ENCODE measurements around the gene RNASE13. TPM values are rescaled to one million over a fixed set of nuclear protein-coding genes. Genes with fewer than 3 reads are reported as not detected.

The RNASE13 gene
- total and polyA plus RNA-seq, 8 donors = 0.13 TPM; not detected in 7

DNA sequence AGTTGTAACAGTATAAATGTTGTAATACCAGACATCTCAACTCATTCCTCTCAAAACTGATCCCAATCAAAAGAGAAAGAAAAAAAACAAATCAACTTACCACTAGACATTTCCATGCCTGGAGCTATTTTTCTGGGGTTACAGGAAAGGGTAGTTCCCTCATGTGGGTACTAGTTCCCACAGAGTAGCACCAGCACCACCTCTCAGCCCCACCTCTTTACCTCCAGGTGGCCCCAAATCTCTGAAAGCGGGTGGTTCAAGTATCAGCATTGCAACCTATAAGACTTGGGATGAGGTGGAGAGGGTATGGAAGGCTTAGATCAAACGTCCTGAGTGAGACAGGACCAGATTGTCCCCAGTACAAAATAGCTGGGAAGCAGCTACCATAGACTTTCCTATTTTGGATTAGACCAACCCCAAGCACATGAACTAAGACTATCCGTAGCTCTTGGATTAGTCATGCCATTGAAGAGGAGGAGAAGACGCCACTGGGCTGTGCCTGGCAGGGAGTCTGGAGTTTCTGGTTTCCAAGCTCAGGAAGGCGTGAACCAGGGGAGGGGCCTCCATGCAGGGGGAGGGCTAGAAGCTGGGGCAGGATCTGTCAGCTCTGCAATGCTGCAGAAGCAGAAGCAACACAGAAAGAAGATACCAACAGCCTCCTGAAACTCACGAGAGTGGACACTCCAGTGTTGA lies 35.8 kb downstream of the RNASE13 start, which contains the start of gene SLC39A2:
TSS of gene SLC39A2 (plus strand) at position 620 of the 693 bp plus-strand sequence. CDS start 154 bp downstream, outside the sequence.
- intact Hi-C loops (cut with DNase I) = no loop called here
- TF ChIP-seq, protein P1, sequence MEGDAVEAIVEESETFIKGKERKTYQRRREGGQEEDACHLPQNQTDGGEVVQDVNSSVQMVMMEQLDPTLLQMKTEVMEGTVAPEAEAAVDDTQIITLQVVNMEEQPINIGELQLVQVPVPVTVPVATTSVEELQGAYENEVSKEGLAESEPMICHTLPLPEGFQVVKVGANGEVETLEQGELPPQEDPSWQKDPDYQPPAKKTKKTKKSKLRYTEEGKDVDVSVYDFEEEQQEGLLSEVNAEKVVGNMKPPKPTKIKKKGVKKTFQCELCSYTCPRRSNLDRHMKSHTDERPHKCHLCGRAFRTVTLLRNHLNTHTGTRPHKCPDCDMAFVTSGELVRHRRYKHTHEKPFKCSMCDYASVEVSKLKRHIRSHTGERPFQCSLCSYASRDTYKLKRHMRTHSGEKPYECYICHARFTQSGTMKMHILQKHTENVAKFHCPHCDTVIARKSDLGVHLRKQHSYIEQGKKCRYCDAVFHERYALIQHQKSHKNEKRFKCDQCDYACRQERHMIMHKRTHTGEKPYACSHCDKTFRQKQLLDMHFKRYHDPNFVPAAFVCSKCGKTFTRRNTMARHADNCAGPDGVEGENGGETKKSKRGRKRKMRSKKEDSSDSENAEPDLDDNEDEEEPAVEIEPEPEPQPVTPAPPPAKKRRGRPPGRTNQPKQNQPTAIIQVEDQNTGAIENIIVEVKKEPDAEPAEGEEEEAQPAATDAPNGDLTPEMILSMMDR (IDR thresholded peaks at IDR 0.05) = no peak

DNA sequence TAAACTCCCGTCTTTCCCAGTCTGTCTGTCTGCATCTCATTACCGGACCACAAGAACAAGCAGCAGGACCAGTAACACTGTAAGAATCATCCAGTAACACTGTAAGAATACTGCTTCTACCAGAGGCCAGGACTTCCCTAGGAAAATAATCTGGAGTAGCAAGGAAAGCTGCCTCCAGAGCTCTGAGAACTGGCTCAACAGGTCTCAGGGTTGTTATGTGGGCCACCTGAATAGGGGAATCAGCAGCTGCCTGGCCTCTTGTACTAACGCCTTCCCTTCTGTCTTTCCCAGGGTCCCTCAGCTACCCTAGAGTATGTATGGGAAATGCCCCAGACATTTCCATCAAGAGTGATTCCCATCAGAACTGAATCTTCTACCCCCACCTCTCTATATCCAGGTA lies 36.5 kb downstream of the RNASE13 start:
- Histone ChIP-seq H3K27ac (no peak overlapping the region), H3K9me3 (no peaks in the 10 kb centered on the region), H3K27me3 (no peaks in the 10 kb centered on the region), H3K36me3 (peaks cover 0 to 49% of the 10 kb centered on the region in 2 donors), H3K4me1 (no peaks in the 10 kb centered on the region), H3K4me3 (no peak overlapping the region)
- peak in 1 of 4 donors; percentile 55 for DNase-seq
- peak; percentile 17 for ATAC-seq
- TF ChIP-seq, protein P1 (IDR thresholded peaks at IDR 0.05) = no peak
- intact Hi-C loops (cut with DNase I) = no loop called here

More for the DNA sequence above, 35.8 kb downstream of the RNASE13 start, which contains the start of gene SLC39A2:
- H3K36me3 ChIP-seq = peaks cover 0 to 42% of the 10 kb centered on the region in 2 donors
- no peaks in the 10 kb centered on the region for H3K9me3 ChIP-seq
- no peak within 1 kb of the TSS for H3K4me3 ChIP-seq
- peak within 1 kb of the TSS in 1 of 2 donors; percentile 33 for H3K27ac ChIP-seq
- no peaks in the 10 kb centered on the region for H3K4me1 ChIP-seq
- peak; percentile 94 for ATAC-seq
- DNase-seq = peak in 2 of 4 donors; percentile 63 to 69
- H3K27me3 ChIP-seq = no peaks in the 10 kb centered on the region

DNA sequence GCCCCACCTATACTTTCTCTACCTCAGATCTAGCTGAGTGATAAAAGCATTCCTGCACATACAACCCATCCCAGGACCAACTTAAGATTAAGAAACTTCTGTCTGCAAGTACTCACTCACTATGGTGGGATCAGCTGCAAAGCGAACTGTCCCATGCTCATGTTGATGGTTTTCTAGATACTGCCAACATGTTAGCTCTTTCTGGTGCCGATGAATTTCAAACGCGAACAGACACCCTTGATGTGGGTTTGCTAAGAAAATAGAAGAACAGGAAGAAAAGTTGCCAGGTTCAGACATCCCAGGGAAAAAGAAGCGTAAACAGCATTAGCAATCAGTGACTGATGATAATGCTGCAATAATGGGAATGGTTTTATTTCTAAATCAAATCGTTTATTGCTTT lies 37.0 kb downstream of the RNASE13 start:
- no peaks in the 10 kb centered on the region for H3K27me3 ChIP-seq
- no peak for DNase-seq
- no peak overlapping the region for H3K27ac ChIP-seq
- no peak for ATAC-seq
- H3K9me3 ChIP-seq = no peaks in the 10 kb centered on the region
- peaks cover 0 to 55% of the 10 kb centered on the region in 2 donors for H3K36me3 ChIP-seq
- H3K4me3 ChIP-seq = no peak overlapping the region
- TF ChIP-seq, protein P1 (IDR thresholded peaks at IDR 0.05) = no peak
- intact Hi-C loops (cut with DNase I) = no loop called here
- no peaks in the 10 kb centered on the region for H3K4me1 ChIP-seq

DNA sequence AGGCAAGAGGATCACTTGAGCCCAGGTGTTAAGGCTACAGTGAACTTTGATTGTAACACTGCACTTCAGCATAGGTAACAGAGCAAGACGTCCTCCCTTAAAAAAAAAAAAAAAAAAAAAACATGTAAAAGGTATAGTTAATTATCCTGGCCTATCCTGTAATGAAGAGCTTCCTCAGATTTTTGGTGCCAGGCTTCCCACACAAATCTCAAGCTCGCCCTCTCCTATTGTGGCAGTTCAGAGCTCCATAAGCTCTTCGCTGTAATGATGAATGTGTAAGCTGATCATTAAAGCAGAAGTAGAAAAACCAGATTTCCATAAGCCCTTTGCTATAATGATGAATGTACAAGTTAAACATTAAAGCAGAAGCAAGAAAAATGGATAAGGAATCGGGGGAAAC lies 37.5 kb downstream of the RNASE13 start:
- intact Hi-C loops (cut with DNase I) = no loop called here
- Histone ChIP-seq H3K36me3 (peaks cover 0 to 59% of the 10 kb centered on the region in 2 donors), H3K4me1 (no peaks in the 10 kb centered on the region), H3K9me3 (no peaks in the 10 kb centered on the region), H3K27me3 (no peaks in the 10 kb centered on the region), H3K4me3 (no peak overlapping the region), H3K27ac (no peak overlapping the region)
- TF ChIP-seq, protein P1 (IDR thresholded peaks at IDR 0.05) = no peak
- ATAC-seq (no peak), DNase-seq (no peak)

DNA sequence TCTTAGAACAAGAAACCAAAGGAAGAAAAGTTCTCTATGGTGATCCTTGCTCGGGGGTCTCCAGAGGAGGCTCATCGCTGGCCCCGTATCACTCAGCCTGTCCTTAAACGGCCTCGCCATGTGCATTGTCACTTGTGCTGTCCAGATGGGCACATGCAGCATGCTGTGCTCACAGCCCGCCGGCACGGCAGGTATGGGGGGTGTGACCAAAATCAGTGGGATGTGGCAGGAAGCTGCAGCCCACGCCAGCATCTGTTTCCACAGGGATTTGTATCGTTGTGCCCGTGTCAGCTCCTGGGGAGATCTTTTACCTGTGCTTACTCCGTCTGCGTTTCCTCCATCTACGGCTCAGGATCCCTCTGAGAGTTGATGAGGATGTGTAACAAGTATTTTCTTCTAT lies 38.1 kb downstream of the RNASE13 start:
- Histone ChIP-seq H3K27me3 (no peaks in the 10 kb centered on the region), H3K9me3 (no peaks in the 10 kb centered on the region), H3K4me1 (peaks cover 2 to 5% of the 10 kb centered on the region in 2 donors), H3K36me3 (peaks cover 0 to 65% of the 10 kb centered on the region in 2 donors), H3K4me3 (no peak overlapping the region), H3K27ac (no peak overlapping the region)
- DNase-seq = peak in 1 of 4 donors; percentile 63
- ATAC-seq = no peak
- intact Hi-C loops (cut with DNase I) = no loop called here
- TF ChIP-seq, protein P1 (IDR thresholded peaks at IDR 0.05) = no peak

Measured in left lung (tissue), 10 donors.